ENCODE data around the gene SUPT16H.

GRCh38 chr14:21343035-21343794, 40.6 kb downstream of the SUPT16H start:
- TF ChIP-seq CTCF (IDR thresholded peaks at IDR 0.05) (no peak), ELF1 (IDR thresholded peaks at IDR 0.05) (no peak), JUND (IDR thresholded peaks at IDR 0.05) (no peak), POLR2AphosphoS5 (IDR thresholded peaks at IDR 0.05; ENCODE audit: low read depth, low read length) (no peak), RCOR1 (IDR thresholded peaks at IDR 0.05; ENCODE audit: low read length) (no peak), NFIC (IDR thresholded peaks at IDR 0.05; ENCODE audit: borderline replicate concordance) (no peak), FOXM1 (IDR thresholded peaks at IDR 0.05; ENCODE audit: low read depth) (no peak), SMC3 (IDR thresholded peaks at IDR 0.05; ENCODE audit: low read depth, low read length) (no peak), SIN3A (IDR thresholded peaks at IDR 0.05; ENCODE audit: borderline replicate concordance, low read depth, low read length) (no peak), RAD21 (IDR thresholded peaks at IDR 0.05; ENCODE audit: low read length) (no peak)
